ENCODE data around the gene GATAD2A.

GATAD2A gene

DNA sequence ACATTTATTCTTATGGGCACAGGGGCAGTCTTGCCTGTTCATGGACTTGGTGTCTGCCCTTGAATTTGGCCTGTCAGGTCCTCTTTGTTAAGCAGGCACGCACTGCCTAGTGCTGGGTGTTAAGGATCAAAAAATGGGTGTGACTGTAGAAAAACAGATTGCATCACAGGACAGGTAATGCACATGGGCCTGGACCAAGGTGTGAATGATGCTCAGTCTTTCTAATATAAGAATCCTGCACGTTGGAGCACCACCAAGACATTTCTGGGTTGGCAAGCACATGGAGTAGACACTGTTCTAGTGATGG lies 33.7 kb downstream of the GATAD2A start:
- H3K4me3 ChIP-seq (ENCODE audit: low read depth, low read length) = no peak overlapping the region
- TF ChIP-seq, protein P1, sequence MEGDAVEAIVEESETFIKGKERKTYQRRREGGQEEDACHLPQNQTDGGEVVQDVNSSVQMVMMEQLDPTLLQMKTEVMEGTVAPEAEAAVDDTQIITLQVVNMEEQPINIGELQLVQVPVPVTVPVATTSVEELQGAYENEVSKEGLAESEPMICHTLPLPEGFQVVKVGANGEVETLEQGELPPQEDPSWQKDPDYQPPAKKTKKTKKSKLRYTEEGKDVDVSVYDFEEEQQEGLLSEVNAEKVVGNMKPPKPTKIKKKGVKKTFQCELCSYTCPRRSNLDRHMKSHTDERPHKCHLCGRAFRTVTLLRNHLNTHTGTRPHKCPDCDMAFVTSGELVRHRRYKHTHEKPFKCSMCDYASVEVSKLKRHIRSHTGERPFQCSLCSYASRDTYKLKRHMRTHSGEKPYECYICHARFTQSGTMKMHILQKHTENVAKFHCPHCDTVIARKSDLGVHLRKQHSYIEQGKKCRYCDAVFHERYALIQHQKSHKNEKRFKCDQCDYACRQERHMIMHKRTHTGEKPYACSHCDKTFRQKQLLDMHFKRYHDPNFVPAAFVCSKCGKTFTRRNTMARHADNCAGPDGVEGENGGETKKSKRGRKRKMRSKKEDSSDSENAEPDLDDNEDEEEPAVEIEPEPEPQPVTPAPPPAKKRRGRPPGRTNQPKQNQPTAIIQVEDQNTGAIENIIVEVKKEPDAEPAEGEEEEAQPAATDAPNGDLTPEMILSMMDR (IDR thresholded peaks at IDR 0.05; ENCODE audit: control insufficient read depth, extremely low read depth, insufficient read depth) = no peak
- DNase-seq (ENCODE audit: low read depth) = no peak

DNA sequence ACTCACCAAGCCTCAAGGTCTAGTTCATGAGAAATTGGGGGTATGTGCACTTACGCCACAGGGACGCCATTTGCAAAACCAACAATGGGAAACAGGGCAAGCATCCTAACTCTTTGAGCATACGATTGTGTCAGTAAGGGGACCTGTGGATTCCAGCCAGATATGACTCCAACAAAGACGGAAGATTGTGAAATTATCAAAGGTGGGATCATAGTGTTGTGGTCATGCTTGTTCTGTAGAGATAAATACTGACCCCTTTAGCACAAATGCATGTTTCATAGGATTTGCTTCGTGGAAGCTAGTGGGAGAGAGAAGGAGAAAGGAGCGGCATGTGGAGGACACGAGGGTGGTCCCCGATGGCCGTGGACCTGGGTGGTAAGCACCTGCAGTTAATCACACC lies 37.8 kb downstream of the GATAD2A start:
- TF ChIP-seq, protein P1 (IDR thresholded peaks at IDR 0.05; ENCODE audit: control insufficient read depth, extremely low read depth, insufficient read depth) = no peak
- no peak for DNase-seq (ENCODE audit: low read depth)
- H3K4me3 ChIP-seq (ENCODE audit: low read depth, low read length) = no peak overlapping the region

DNA sequence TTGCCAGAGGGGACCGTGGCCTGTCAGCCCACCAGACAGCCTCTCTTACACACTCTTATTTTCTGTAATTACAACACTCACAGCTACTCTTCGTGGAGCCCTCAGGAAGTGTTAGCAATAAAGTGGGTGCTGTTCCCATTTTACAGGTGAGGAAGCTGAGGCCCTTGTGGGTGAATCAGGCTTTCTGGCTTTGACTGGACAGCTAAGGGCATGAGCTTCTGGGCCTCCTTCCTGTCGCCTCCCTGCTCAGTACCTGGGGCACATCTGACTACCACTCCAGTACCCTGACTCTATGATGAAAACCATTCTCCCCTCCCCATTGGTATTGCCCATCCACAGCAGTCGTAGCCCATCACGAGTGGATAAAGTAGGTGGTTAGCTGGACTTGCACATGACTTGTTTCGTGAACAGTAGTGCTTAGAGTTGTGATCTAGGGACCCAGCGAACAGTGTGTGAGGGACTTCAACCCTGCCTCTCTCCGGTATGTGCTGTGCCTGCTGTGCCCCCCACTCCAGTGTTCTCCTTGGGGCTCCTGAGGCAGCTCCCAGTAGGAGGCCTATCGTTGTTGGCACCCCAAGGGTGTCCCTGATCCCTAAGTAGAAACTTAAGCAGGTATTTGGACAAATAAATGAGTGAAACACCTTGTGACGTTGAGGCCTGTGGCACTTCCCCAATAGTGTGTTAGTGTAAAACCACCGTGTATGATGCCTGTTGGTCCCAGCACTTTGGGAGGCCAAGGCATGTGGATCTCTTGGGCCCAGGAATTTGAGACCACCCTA lies 38.6 kb downstream of the GATAD2A start:
- TF ChIP-seq, protein P1 (IDR thresholded peaks at IDR 0.05; ENCODE audit: control insufficient read depth, extremely low read depth, insufficient read depth) = no peak
- no peak for DNase-seq (ENCODE audit: low read depth)
- no peak overlapping the region for H3K4me3 ChIP-seq (ENCODE audit: low read depth, low read length)

DNA sequence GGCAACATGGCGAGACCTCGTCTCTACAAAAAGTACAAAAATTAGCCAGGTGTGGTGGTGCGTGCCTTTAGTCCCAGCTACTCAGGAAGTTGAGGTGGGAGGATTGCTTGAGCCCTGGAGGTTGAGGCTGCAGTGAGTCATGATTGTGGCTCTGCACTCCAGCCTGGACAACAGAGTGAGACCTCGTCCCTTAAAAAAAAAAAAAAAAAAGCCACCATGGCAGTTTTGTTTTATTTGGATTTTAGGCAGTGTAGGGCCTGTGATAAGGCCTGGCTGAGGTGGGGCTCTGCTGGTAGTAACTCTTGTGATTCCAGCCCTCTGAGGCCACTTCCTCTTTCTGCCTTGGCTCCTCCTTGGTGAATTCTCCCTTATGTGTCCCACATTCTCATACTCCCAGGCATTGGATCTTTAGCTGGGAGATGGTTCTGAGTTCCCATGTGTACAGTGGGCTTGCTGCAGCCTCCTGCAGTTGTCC lies 39.2 kb downstream of the GATAD2A start:
- TF ChIP-seq, protein P1 (IDR thresholded peaks at IDR 0.05; ENCODE audit: control insufficient read depth, extremely low read depth, insufficient read depth) = no peak
- H3K4me3 ChIP-seq (ENCODE audit: low read depth, low read length) = no peak overlapping the region
- no peak for DNase-seq (ENCODE audit: low read depth)

DNA sequence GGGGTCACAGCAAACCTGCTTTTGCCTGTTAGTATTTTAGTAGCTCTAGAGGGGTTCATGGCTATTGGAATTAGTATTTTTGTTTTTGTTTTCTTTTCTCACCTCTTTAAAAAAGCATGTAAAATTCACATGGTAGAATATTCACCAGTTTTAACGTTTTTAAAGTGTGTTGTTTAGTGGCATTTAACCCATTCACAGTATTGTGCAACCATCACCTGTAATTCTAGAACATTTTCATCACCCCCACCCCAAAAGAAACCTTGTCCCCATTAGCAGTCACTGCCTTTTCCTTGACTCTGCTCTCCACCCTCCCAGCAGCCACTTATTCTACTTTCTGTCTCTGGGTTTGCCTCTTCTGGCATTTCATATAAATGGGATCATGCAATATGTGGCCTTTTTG lies 39.8 kb downstream of the GATAD2A start:
- TF ChIP-seq, protein P1 (IDR thresholded peaks at IDR 0.05; ENCODE audit: control insufficient read depth, extremely low read depth, insufficient read depth) = no peak
- DNase-seq (ENCODE audit: low read depth) = no peak
- no peak overlapping the region for H3K4me3 ChIP-seq (ENCODE audit: low read depth, low read length)

DNA sequence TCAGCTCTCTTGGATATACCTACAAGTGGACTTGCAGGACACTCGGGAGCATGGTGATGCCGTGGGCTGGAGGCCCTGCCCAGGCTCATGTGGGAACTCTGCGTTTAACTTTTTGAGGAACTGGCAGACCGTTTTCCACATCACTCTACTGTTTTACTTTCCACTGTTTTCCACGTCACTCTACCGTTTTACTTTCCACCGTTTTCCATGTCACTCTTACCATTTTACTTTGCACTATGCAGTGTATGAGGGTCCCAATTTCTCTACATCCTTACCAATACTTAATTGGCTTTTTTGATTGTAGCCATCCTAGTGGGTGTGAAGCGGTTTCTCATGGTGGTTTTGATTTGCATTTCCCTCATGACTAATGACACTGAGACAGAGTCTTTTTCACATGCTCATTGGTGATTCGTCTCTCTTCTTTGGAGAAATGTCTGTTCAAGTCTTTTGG lies 40.5 kb downstream of the GATAD2A start:
- TF ChIP-seq, protein P1 (IDR thresholded peaks at IDR 0.05; ENCODE audit: control insufficient read depth, extremely low read depth, insufficient read depth) = no peak
- DNase-seq (ENCODE audit: low read depth) = no peak
- no peak overlapping the region for H3K4me3 ChIP-seq (ENCODE audit: low read depth, low read length)

Data from LNCaP clone FGC (cell line).